Measurements from ENCODE around the gene PDSS2.

DNA sequence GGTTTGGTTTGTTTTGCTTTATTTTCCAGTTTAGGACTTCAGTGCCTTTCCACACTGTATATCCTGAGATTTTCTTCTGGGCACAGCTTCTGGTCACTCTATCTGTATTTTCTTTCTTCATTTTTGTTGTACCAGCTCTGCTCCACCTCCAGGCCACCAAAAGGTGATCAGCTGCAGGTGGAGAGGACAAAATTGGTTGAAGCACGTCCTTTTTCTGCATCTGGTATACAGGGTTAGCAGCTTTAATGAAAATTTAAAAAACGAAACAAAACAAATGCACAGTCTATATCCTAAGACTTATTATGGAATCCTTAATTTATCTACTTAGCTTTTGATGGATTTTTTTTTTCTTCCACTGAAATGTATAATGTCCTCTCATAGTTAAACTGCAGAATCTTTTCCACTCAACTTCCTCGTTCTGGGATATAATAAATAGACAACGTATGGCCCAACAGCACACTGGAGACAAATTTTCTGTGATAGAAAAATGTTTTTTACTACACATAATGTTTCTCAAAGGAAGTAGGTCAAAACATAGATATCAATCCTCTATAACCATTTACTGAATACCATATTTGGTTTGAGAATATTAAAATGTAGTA, 19.8 kb upstream of the PDSS2 start:
- TF ChIP-seq POLR2A (IDR thresholded peaks at IDR 0.05), result no peak
- TF ChIP-seq, protein P1, sequence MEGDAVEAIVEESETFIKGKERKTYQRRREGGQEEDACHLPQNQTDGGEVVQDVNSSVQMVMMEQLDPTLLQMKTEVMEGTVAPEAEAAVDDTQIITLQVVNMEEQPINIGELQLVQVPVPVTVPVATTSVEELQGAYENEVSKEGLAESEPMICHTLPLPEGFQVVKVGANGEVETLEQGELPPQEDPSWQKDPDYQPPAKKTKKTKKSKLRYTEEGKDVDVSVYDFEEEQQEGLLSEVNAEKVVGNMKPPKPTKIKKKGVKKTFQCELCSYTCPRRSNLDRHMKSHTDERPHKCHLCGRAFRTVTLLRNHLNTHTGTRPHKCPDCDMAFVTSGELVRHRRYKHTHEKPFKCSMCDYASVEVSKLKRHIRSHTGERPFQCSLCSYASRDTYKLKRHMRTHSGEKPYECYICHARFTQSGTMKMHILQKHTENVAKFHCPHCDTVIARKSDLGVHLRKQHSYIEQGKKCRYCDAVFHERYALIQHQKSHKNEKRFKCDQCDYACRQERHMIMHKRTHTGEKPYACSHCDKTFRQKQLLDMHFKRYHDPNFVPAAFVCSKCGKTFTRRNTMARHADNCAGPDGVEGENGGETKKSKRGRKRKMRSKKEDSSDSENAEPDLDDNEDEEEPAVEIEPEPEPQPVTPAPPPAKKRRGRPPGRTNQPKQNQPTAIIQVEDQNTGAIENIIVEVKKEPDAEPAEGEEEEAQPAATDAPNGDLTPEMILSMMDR (IDR thresholded peaks at IDR 0.05), result no peak
